Effector memory CD8-positive, alpha-beta T cell (primary cell): ENCODE data around the gene POP7.

ENCODE experiments used
- ATAC-seq: fragments of 150-1000 bp; cut with Tn5 transposase; replicated peaks from 2 replicates; pipeline ENCODE4 v1.10.0; 2021; ENCODE audit warnings: mild to moderate bottlenecking, moderate library complexity
- DNase-seq, 3 experiments: peaks; one replicate each; pipeline ENCODE4 v3.0.0; 2021
- H3K27ac Mint-ChIP-seq, 2 donors: one replicate each; pipeline ENCODE4 v1.8.0; 2022; ENCODE audit warnings: mild to moderate bottlenecking in 2 of 2, mixed read lengths in 2 of 2, moderate library complexity in 2 of 2
- H3K27me3 Mint-ChIP-seq, 2 donors: one replicate each; pipeline ENCODE4 v1.8.0; 2022; ENCODE audit warnings: mixed read lengths in 2 of 2
- H3K36me3 Mint-ChIP-seq: one replicate; pipeline ENCODE4 v1.8.0; 2022; ENCODE audit warnings: mild to moderate bottlenecking, moderate library complexity, mixed read lengths; ENCODE audit not compliant: insufficient read depth
- H3K4me1 Mint-ChIP-seq, 2 donors: one replicate each; pipeline ENCODE4 v1.8.0; 2022; ENCODE audit warnings: low read depth in 2 of 2, mixed read lengths in 2 of 2
- H3K4me3 Mint-ChIP-seq, 2 donors: one replicate each; pipeline ENCODE4 v1.8.0; 2022; ENCODE audit warnings: mild to moderate bottlenecking in 2 of 2, mixed read lengths in 2 of 2, moderate library complexity in 2 of 2
- H3K9me3 Mint-ChIP-seq, 2 donors: one replicate each; pipeline ENCODE4 v1.8.0; 2022; ENCODE audit warnings: mixed read lengths in 2 of 2

POP7 gene

DNA sequence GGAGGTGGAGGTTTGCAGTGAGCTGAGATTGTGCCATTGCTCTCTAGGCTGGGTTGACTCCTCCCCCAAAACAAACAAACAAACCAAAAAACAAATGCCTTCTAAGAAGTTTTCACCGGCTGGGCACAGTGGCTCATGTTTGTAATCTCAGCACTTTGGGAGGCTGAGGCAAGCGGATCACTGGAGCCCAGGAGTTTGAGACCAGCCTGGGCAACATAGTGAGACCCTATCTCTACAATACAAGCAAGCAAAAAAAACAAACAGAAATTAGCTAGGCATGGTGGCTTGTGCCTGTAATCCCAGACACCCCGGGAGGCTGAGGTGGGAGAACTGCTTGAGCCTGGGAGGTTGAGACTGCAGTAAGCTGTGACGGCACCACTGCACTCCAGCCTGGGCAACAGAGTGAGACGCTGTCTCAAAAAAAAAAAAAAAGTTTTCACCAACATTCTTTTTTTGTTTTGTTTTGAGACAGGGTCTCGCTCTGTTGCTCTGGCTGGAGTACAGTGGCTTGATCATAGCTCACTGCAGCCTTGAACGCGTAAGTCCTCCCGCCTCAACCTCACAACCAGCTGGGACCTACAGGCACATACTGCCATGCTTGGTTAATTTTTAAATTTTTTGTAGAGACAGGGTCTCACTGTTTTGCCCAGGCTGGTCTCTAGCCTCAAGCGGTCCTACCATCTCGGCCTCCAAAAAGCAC, 26.2 kb downstream of the POP7 start:
- DNase-seq (no peak), ATAC-seq (no peak)
- Mint-ChIP-seq H3K27me3 (peaks cover 19 to 82% of the 10 kb centered on the region in 2 donors), H3K4me3 (no peak overlapping the region), H3K4me1 (no peaks in the 10 kb centered on the region), H3K36me3 (no peaks in the 10 kb centered on the region), H3K27ac (no peak overlapping the region), H3K9me3 (no peaks in the 10 kb centered on the region)

GRCh38 chr7:100735730-100736129, 29.8 kb downstream of the POP7 start:
- Mint-ChIP-seq H3K9me3 (no peaks in the 10 kb centered on the region), H3K4me1 (peaks cover 0 to 1% of the 10 kb centered on the region in 2 donors), H3K36me3 (no peaks in the 10 kb centered on the region), H3K27ac (no peak overlapping the region), H3K4me3 (no peak overlapping the region), H3K27me3 (peaks cover 7 to 75% of the 10 kb centered on the region in 2 donors)
- DNase-seq (no peak), ATAC-seq (no peak)

DNA sequence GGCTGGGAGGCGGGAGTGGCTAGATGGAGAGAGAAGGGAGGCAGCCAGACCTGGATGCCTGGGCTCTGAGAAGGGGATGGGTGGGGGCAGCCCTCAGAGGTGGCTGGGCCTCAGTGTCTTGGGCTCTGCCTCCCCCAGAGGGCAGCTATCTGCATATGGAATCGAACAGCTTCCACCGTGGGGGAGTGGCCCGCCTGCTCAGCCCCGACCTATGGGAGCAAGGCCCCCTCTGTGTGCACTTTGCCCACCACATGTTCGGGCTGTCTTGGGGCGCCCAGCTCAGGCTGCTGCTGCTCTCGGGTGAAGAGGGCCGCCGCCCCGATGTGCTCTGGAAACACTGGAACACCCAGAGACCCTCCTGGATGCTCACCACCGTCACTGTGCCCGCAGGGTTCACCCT, 30.8 kb downstream of the POP7 start:
- no peaks in the 10 kb centered on the region for H3K36me3 Mint-ChIP-seq
- H3K4me3 Mint-ChIP-seq, result no peak overlapping the region
- no peak for DNase-seq
- H3K27ac Mint-ChIP-seq, result no peak overlapping the region
- H3K9me3 Mint-ChIP-seq, result no peaks in the 10 kb centered on the region
- ATAC-seq, result no peak
- peaks cover 7 to 67% of the 10 kb centered on the region in 2 donors for H3K27me3 Mint-ChIP-seq
- H3K4me1 Mint-ChIP-seq, result peaks cover 0 to 1% of the 10 kb centered on the region in 2 donors

- ATAC-seq, result no peak
- Mint-ChIP-seq H3K36me3 (no peaks in the 10 kb centered on the region), H3K4me3 (no peak overlapping the region), H3K27me3 (peaks cover 12 to 49% of the 10 kb centered on the region in 2 donors), H3K4me1 (peaks cover 0 to 1% of the 10 kb centered on the region in 2 donors), H3K9me3 (no peaks in the 10 kb centered on the region), H3K27ac (no peak overlapping the region)
- DNase-seq, result no peak
Observed at GRCh38 chr7:100739934-100740333, 34.0 kb downstream of the POP7 start.

- ATAC-seq (no peak), DNase-seq (no peak)
- Mint-ChIP-seq H3K27ac (no peak overlapping the region), H3K4me3 (peak overlapping the region in 1 of 2 donors; percentile 70), H3K9me3 (no peaks in the 10 kb centered on the region), H3K4me1 (peaks cover 5% of the 10 kb centered on the region in 2 donors), H3K27me3 (peaks cover 42 to 53% of the 10 kb centered on the region in 2 donors), H3K36me3 (no peaks in the 10 kb centered on the region)
Observed at GRCh38 chr7:100744605-100745004, 38.7 kb downstream of the POP7 start.

DNA sequence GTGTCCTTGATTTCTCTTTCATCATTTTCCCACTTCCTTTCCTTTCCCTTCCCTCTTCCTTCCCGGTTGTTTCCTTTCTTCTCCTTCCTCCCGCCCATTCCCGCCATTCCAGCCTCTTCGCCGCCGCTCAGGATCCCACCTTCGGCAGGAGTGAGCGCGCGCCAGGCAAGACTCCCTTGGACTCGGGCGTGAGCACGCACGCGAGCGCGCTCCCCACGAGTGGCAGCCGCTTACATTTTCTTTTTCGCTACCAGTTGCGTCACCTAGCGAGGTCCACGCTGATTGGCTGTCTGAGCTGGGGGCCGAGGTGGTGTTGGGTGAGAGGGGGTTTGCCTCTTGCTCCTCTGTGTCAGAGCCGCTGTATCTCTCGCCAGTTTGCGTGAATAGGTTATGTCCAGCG, 39.3 kb downstream of the POP7 start:
- Mint-ChIP-seq H3K9me3 (no peaks in the 10 kb centered on the region), H3K27ac (peak overlapping the region in 1 of 2 donors; percentile 89), H3K4me1 (peaks cover 4 to 5% of the 10 kb centered on the region in 2 donors), H3K36me3 (no peaks in the 10 kb centered on the region), H3K4me3 (peak overlapping the region; percentile 62 to 70), H3K27me3 (peaks cover 43 to 50% of the 10 kb centered on the region in 2 donors)
- peak; percentile 48 for ATAC-seq
- peak in 1 of 3 experiments; percentile 16 for DNase-seq

DNA sequence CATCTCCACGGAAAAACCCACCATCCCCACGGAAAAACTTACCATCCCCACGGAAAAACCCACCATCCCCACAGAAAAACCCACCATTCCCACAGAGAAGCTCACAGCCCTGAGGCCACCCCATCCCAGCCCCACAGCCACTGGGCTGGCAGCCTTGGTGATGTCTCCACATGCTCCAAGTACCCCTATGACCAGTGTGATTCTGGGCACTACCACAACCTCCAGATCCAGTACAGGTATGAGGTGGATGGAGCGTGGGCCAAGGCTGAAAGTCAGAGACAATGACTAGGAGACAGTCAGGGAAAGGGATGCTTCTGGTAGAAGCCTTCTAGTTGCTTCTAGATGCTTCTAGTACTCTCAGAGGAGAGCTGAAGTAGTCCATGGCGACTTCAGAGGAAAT, 47.1 kb downstream of the POP7 start:
- H3K4me3 Mint-ChIP-seq, result no peak overlapping the region
- H3K9me3 Mint-ChIP-seq, result no peaks in the 10 kb centered on the region
- DNase-seq (no peak), ATAC-seq (no peak)
- no peaks in the 10 kb centered on the region for H3K4me1 Mint-ChIP-seq
- H3K27me3 Mint-ChIP-seq, result peaks cover 38 to 63% of the 10 kb centered on the region in 2 donors
- peaks cover 4% of the 10 kb centered on the region for H3K36me3 Mint-ChIP-seq
- H3K27ac Mint-ChIP-seq, result no peak overlapping the region

DNA sequence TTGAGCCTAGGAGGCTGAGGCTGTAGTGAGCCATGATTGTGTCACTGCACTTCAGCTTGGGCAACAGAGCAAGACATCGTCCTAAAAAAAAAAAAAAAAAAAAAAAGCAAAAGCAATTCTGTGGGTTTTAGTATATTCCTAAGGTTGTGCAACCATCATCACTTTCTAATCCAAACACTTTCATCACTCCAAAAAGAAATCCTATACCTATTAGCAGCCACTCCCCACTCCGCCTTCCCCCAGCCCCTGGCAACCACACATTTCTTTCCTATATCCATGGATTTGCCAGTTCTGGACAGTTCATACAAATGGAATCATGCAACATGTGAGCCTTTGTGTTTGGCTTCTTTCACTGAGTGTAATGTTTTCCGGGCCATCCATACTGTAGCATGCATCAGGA, 47.8 kb downstream of the POP7 start:
- Mint-ChIP-seq H3K27me3 (peaks cover 31 to 56% of the 10 kb centered on the region in 2 donors), H3K27ac (no peak overlapping the region), H3K4me1 (no peaks in the 10 kb centered on the region), H3K36me3 (peaks cover 4% of the 10 kb centered on the region), H3K9me3 (no peaks in the 10 kb centered on the region), H3K4me3 (no peak overlapping the region)
- no peak for DNase-seq
- no peak for ATAC-seq
